ENCODE results near the gene MACO1. TPM values are rescaled to one million over a fixed set of nuclear protein-coding genes. Genes with fewer than 3 reads are reported as not detected.
"Not testable (repeated sequence)": the region's sequence is repeated elsewhere in the genome, so short reads cannot be mapped to it uniquely, and the experiment has no call there.

The MACO1 gene
- total RNA-seq, 6 donors from 2014 or later: 12.6 to 27.2 (median 16.9) TPM

DNA sequence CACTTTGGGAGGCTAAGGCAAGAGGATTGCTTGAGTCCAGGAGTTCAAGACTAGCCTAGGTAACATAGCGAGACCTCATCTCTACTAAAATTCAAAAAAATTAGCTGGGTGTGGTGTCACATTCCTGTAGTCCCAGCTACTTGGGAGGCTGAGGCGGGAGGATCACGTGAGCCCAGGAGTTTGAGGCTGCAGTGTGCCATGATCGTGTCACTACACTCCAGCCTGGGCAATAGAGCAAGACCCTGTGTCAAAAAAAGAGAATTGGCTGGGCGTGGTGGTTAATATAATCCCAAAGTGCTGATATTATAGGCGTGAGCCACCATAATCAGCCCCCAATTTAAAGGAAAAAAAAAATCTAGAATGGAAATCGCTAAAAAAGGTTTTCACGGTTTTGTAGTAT lies 7.0 kb downstream of the MACO1 start:
- DNase-seq: no peak
- Histone ChIP-seq H3K4me3 (no peak overlapping the region), H3K27ac (no peak overlapping the region), H3K4me1 (peaks cover 37 to 41% (median 39%) of the 10 kb centered on the region in 4 donors), H3K36me3 (peaks cover 0 to 2% (median 0%) of the 10 kb centered on the region in 4 donors), H3K9me3 (no peaks in the 10 kb centered on the region), H3K27me3 (no peaks in the 10 kb centered on the region)
- TF ChIP-seq POLR2A (IDR thresholded peaks at IDR 0.05) (no peak), POLR2AphosphoS5 (IDR thresholded peaks at IDR 0.05) (no peak), CTCF (IDR thresholded peaks at IDR 0.05) (no peak), EP300 (IDR thresholded peaks at IDR 0.05) (no peak)
- no peak for ATAC-seq (ENCODE audit: low FRiP score in 2 of 2)
- WGBS, 2 donors: 97 to 99% methylated on average over 8 of the region's 8 CpGs

GRCh38 chr1:25439287-25439686 lies 8.6 kb downstream of the MACO1 start:
- H3K4me1 ChIP-seq: peaks cover 23 to 25% (median 24%) of the 10 kb centered on the region in 4 donors

DNA sequence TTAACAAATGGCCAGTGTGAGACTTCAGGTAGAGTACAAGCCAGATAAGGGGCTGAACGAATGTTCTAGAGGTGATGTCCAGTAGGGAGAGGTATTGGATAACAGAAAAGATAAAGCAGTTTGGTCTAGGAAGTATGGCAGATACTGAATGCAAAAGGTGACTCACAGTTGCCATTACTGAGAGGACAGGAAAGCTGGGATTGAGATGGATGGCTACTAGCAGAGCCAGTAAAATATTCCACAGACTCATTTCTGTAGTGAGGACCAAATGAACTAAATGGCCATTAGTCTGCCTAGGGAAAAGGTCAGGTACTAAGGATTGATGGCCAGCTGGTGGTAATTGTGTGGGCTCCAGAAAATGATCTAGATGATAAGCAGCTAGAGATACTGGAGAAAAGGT lies 11.5 kb downstream of the MACO1 start:
- no peak for ATAC-seq (ENCODE audit: low FRiP score in 2 of 2)
- DNase-seq: no peak
- Histone ChIP-seq H3K27me3 (no peaks in the 10 kb centered on the region), H3K27ac (no peak overlapping the region), H3K4me3 (no peak overlapping the region), H3K9me3 (no peaks in the 10 kb centered on the region), H3K4me1 (peaks cover 0 to 2% (median 0%) of the 10 kb centered on the region in 4 donors), H3K36me3 (no peaks in the 10 kb centered on the region)
- TF ChIP-seq POLR2A (IDR thresholded peaks at IDR 0.05) (no peak), POLR2AphosphoS5 (IDR thresholded peaks at IDR 0.05) (no peak), EP300 (IDR thresholded peaks at IDR 0.05) (no peak), CTCF (IDR thresholded peaks at IDR 0.05) (no peak)
- WGBS, 2 donors: 66 to 83% methylated on average over 1 of the region's 1 CpG

More at GRCh38 chr1:25439287-25439686, 8.6 kb downstream of the MACO1 start:
- ATAC-seq (ENCODE audit: low FRiP score in 2 of 2): no peak
- H3K27me3 ChIP-seq: no peaks in the 10 kb centered on the region
- 97 to 100% methylated on average over 6 of the region's 6 CpGs for WGBS, 2 donors
- H3K4me3 ChIP-seq: no peak overlapping the region
- H3K36me3 ChIP-seq: no peaks in the 10 kb centered on the region
- TF ChIP-seq CTCF (IDR thresholded peaks at IDR 0.05) (no peak), EP300 (IDR thresholded peaks at IDR 0.05) (no peak), POLR2AphosphoS5 (IDR thresholded peaks at IDR 0.05) (no peak), POLR2A (IDR thresholded peaks at IDR 0.05) (no peak)
- no peaks in the 10 kb centered on the region for H3K9me3 ChIP-seq
- no peak for DNase-seq
- no peak overlapping the region for H3K27ac ChIP-seq

DNA sequence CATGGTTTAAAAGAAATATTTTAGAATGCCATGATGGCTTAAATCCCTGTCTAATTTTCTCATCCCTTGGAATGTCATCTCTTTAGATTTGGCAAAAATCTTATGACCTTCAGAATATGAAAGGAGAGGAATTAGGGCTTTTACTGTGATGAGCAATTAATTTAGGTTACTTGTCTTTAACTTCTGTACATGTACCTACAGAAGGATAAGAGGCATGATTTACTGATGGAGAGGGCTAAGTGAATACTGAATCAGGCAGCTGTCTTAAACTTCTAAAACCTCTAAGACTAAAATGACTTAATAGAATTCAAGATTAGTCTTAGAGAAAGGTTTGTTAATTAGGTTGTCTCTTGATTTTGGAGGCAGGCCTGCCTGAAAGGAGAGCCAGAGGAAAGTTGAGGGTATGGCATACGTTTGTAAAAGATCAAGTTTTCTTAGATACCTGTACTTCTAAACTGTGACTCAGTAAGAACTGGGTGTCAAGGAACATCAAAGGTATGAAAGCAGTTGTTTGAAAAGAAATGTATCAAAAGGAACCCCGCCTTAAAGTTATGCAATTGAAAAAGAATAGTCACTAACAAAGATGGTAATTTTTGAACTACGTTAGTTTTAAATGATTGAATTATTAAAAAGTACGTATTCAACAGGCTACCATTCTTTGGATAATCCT lies 12.5 kb downstream of the MACO1 start:
- no peak overlapping the region for H3K4me3 ChIP-seq
- no peaks in the 10 kb centered on the region for H3K9me3 ChIP-seq
- H3K4me1 ChIP-seq: peaks cover 0 to 2% (median 0%) of the 10 kb centered on the region in 4 donors
- H3K27ac ChIP-seq: no peak overlapping the region
- H3K36me3 ChIP-seq: peaks cover 0 to 7% (median 3%) of the 10 kb centered on the region in 4 donors
- no peaks in the 10 kb centered on the region for H3K27me3 ChIP-seq
- WGBS, 2 donors: 83 to 88% methylated on average over 4 of the region's 4 CpGs
- no peak for TF ChIP-seq EP300 (IDR thresholded peaks at IDR 0.05)
- TF ChIP-seq POLR2AphosphoS5 (IDR thresholded peaks at IDR 0.05): no peak
- TF ChIP-seq POLR2A (IDR thresholded peaks at IDR 0.05): no peak
- TF ChIP-seq CTCF (IDR thresholded peaks at IDR 0.05): no peak
- ATAC-seq (ENCODE audit: low FRiP score in 2 of 2): no peak
- no peak for DNase-seq

GRCh38 chr1:25444604-25445003 lies 13.9 kb downstream of the MACO1 start:
- 93 to 94% methylated on average over 5 of the region's 5 CpGs for WGBS, 2 donors
- H3K36me3 ChIP-seq: peaks cover 0 to 19% (median 3%) of the 10 kb centered on the region in 4 donors
- H3K4me3 ChIP-seq; DNase-seq; H3K27me3 ChIP-seq; H3K4me1 ChIP-seq; ATAC-seq (ENCODE audit: low FRiP score in 2 of 2); H3K9me3 ChIP-seq; H3K27ac ChIP-seq: not testable (repeated sequence)

Data from upper lobe of left lung (tissue), 6 donors.